Muscle of leg (tissue), 11 donors: ENCODE data around the gene MBNL2. TPM values are rescaled to one million over a fixed set of nuclear protein-coding genes. Genes with fewer than 3 reads are reported as not detected.
"Not testable (repeated sequence)": the region's sequence is repeated elsewhere in the genome, so short reads cannot be mapped to it uniquely, and the experiment has no call there.

ENCODE experiments used
- DNase-seq: peaks from one replicate; pipeline ENCODE4 v3.0.0; 2013
- H3K27ac ChIP-seq: one replicate; pipeline ENCODE4 v1.5.1; 2013; ENCODE audit warnings: mild to moderate bottlenecking, low read length, control low read depth
- H3K27me3 ChIP-seq: one replicate; pipeline ENCODE4 v1.6.1; 2013; ENCODE audit warnings: low read length; ENCODE audit not compliant: control insufficient read depth, insufficient read depth
- H3K36me3 ChIP-seq: one replicate; pipeline ENCODE4 v1.6.1; 2013; ENCODE audit warnings: low read length; ENCODE audit not compliant: control insufficient read depth, insufficient read depth
- H3K4me1 ChIP-seq: one replicate; pipeline ENCODE4 v1.6.1; 2013; ENCODE audit warnings: low read length; ENCODE audit not compliant: control insufficient read depth, insufficient read depth
- H3K4me3 ChIP-seq: one replicate; pipeline ENCODE4 v1.5.1; 2013; ENCODE audit warnings: low read length, control low read depth
- H3K9me3 ChIP-seq: replicated peaks from 2 replicates; pipeline ENCODE4 v1.6.1; 2013; ENCODE audit warnings: low read depth, low read length; ENCODE audit not compliant: control insufficient read depth
- WGBS: methylation state at CpG from one replicate; pipeline ENCODE4 v1.1.5; 2013; ENCODE audit warnings: missing lambda C conversion rate; ENCODE audit not compliant: insufficient coverage; 5-methylcytosine and 5-hydroxymethylcytosine counted together
- polyA plus RNA-seq, 8 donors: library from polyadenylated mRNA; unstranded; fragments of 120-200 nt; gene quantifications; one replicate each; pipeline versions ENCODE4 v1.2.1 to v1.2.3, GENCODE V29; 2013; ENCODE audit warnings: inconsistent platforms in 1 of 8, low replicate concordance in 1 of 8; ENCODE audit not compliant: insufficient read length in 8 of 8, insufficient read depth in 1 of 8
- total RNA-seq: library from RNA; stranded (reverse); fragments of 120-200 nt; gene quantifications from one replicate; pipeline ENCODE4 v1.2.4, GENCODE V29; 2013

Gene MBNL2
- total and polyA plus RNA-seq, 9 donors = 20.1 to 37.0 (median 26.8) TPM

DNA sequence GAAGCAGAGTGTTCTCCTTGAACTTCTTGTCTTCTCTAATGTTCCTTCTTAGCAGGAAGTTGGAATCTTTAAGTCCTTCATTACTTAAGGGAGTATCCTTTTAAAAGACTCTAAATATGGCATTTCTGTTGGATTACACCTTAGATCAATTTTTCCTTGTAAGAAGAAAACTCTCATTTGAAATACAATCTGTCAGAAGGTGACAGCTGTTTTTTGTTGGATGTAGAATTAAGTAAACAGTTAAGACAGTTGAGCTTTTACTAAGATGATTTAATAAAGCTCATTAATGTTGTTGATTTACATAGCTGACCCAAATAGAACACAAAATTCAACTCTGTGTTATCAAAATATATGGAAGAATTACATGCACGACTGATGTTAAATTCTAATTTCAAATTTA lies 16.7 kb upstream of the MBNL2 start:
- H3K36me3 ChIP-seq = no peaks in the 10 kb centered on the region
- no peaks in the 10 kb centered on the region for H3K27me3 ChIP-seq
- H3K27ac ChIP-seq = no peak overlapping the region
- H3K4me3 ChIP-seq = no peak overlapping the region
- no peak for DNase-seq
- no CpG with 5 or more reads among the region's 1 CpG for WGBS
- H3K4me1 ChIP-seq = no peaks in the 10 kb centered on the region
- no peaks in the 10 kb centered on the region for H3K9me3 ChIP-seq

DNA sequence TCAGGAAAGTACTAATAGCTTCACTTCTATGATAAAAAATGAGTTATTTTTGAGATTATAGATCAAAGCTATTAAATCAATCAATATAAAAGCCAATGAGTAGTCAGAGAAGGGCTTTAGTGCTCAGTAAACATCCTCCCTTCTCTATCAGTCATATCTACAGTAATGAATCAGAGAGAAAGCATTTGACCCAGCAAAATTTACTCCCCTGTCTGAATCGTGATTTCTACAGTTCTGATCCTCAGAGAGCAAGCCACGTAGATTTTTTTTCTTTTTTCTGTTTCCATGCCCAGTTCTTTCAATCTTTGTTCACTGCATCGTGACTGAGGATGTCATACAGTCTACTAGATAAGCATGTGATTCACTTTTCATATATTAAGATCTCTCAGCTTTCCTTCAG lies 16.2 kb upstream of the MBNL2 start:
- Histone ChIP-seq H3K36me3 (no peaks in the 10 kb centered on the region), H3K27ac (no peak overlapping the region), H3K9me3 (no peaks in the 10 kb centered on the region), H3K27me3 (no peaks in the 10 kb centered on the region), H3K4me3 (no peak overlapping the region), H3K4me1 (no peaks in the 10 kb centered on the region)
- DNase-seq = no peak
- no CpG with 5 or more reads among the region's 3 CpGs for WGBS

DNA sequence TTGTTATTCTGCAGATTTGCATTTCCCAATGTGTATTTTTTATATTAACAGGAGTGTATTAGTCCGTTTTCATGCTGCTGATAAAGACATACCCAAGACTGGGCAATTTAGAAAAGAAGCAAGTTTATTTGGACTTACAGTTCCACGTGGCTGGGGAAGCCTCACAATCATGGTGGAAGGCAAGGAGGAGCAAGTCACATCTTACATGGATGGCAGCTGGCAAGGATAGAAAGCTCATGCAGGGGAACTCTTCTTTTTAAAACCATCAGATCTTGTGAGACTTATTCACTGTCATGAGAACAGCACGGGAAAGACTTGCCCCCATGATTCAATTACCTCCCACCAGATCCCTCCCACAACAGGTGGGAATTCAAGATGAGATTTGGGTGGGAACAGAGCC lies 14.9 kb upstream of the MBNL2 start:
- H3K27me3 ChIP-seq, H3K36me3 ChIP-seq, H3K27ac ChIP-seq, H3K4me1 ChIP-seq, H3K4me3 ChIP-seq, H3K9me3 ChIP-seq, DNase-seq: not testable (repeated sequence)
- WGBS = 89% methylated on average over 2 of the region's 3 CpGs

DNA sequence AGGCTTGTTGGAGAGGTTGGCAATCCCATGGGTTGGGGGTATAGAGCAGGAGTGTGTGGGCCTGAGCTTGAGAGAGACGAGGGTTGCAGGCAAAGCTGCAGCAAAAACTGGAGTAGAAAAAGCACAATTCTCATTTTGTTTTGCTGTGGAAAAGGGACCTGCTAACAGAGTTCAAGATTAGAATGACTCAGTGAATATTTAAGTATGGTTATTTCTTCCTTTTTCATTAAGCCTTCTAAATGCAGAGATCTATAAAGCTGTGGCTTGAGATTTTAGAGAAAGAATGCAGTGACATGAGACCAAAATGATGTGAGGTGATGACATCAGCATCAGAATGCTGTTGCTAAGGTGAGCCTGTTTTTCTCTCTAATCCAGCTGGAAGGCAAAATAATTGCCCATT lies 10.8 kb upstream of the MBNL2 start:
- Histone ChIP-seq H3K27me3 (no peaks in the 10 kb centered on the region), H3K27ac (no peak overlapping the region), H3K4me1 (no peaks in the 10 kb centered on the region), H3K36me3 (no peaks in the 10 kb centered on the region), H3K9me3 (no peaks in the 10 kb centered on the region), H3K4me3 (no peak overlapping the region)
- DNase-seq = no peak
- WGBS = no CpG with 5 or more reads among the region's 1 CpG

DNA sequence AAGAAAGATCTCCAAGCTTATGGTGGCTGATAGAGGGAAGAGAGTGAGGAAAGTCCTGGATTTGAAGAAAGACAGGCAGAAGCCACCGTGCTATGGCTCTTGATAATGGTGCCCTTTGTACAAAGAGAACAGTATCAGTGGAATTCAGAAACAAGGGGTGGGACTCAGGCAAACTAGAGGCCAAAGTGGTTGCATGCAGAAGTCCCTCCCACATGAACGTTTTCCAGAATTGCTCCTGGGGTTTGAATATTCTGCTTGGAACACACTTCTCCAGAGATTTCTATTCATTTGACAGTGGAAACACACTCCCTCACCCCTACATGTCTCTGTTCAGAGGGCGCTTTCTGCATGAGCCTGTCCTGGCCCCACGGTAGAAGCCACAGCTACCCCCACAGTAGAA lies 10.1 kb upstream of the MBNL2 start:
- H3K4me3 ChIP-seq = no peak overlapping the region
- no peaks in the 10 kb centered on the region for H3K4me1 ChIP-seq
- no peaks in the 10 kb centered on the region for H3K27me3 ChIP-seq
- no peak overlapping the region for H3K27ac ChIP-seq
- H3K9me3 ChIP-seq = no peaks in the 10 kb centered on the region
- WGBS = 78% methylated on average over 4 of the region's 4 CpGs
- H3K36me3 ChIP-seq = no peaks in the 10 kb centered on the region
- DNase-seq = no peak

DNA sequence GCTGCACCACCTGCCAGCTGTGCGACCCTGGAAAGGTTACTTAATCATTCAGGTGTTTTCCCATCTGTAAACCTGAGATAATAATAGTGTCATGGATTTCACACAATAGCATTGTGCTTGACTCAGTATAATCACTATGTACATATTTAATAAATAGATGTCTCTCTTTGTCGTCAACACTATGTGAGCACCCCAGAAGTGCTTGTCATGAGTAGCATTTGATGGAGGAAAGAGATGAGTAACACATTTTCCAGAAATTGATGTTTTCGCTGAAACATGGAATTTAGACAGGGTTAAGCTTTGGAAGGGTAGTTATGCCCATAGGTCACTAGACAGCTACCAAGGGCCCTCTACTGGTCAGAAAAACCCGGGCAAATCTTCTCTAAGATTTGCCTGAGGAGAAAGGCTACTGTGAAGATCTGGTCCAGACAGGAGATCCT lies 9.5 kb upstream of the MBNL2 start:
- Histone ChIP-seq H3K4me1 (no peaks in the 10 kb centered on the region), H3K9me3 (no peaks in the 10 kb centered on the region), H3K27ac (no peak overlapping the region), H3K36me3 (no peaks in the 10 kb centered on the region), H3K27me3 (no peaks in the 10 kb centered on the region), H3K4me3 (no peak overlapping the region)
- 50% methylated on average over 2 of the region's 4 CpGs for whole genome bisulfite sequencing
- no peak for DNase-seq

DNA sequence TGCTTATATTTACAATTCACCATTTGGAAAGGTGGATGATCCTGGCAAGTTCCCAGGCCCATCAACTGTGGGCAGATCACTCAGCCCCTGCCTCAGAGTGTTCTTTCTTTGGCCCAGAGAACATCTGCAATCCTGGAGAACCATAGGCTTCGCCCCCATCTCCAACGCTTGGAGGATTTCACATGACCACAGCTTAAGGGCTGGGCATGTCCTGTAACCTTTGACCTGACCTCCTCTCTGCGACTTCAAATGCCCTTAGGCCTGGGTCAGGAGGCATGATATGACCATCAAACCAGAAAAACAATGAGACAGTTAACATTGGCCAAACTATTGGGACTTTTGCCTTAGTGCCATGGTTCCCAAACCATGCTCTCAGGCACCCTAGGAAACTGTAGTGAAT lies 7.2 kb upstream of the MBNL2 start:
- H3K27me3 ChIP-seq = no peaks in the 10 kb centered on the region
- no peak overlapping the region for H3K27ac ChIP-seq
- no peaks in the 10 kb centered on the region for H3K4me1 ChIP-seq
- no peak overlapping the region for H3K4me3 ChIP-seq
- H3K9me3 ChIP-seq = no peaks in the 10 kb centered on the region
- 87% methylated on average over 3 of the region's 3 CpGs for WGBS
- DNase-seq = no peak
- H3K36me3 ChIP-seq = no peaks in the 10 kb centered on the region

DNA sequence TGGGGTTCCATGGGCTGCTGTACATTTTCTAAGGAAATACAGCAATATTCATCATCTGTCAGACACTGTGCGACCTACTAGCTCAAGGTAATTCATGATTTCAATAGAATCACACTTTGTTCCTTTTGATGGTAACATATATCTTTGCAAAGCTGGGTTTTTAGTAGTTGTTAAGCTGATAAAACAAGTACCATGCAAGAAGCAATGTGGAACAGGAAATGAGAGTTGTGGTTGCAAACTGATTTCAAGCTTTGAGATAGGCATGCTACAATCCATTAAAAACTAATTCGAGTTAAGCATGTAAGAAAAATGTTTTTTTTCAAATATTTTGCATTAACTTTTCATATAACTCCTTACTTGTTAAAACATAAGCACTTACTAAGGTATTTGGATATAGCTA lies 6.8 kb upstream of the MBNL2 start:
- Histone ChIP-seq H3K4me3 (no peak overlapping the region), H3K36me3 (no peaks in the 10 kb centered on the region), H3K27me3 (no peaks in the 10 kb centered on the region), H3K9me3 (no peaks in the 10 kb centered on the region), H3K27ac (no peak overlapping the region), H3K4me1 (no peaks in the 10 kb centered on the region)
- no CpG with 5 or more reads among the region's 2 CpGs for WGBS
- DNase-seq = no peak

DNA sequence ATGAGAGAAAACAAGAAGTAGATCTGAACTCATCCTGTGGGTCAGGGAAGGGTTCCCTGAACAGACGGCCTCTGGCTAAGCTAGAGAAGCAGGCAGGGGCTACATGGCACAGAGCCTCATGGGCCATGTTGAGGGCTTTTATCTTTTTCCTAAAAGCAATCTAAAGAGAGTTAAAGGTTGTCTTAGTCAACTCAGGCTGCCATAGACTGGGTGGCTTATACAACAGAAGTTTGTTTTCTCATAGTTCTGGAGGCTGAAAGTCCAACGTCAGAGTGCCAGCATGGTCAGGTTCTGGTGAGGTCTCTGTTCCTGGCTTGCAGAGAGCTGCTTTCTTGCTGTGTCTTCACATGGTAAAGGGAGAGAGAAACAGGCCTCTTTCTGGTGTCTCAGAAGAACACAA lies 2.9 kb upstream of the MBNL2 start:
- WGBS = 69% methylated on average over 2 of the region's 2 CpGs
- DNase-seq = no peak
- H3K9me3 ChIP-seq = no peaks in the 10 kb centered on the region
- H3K36me3 ChIP-seq = no peaks in the 10 kb centered on the region
- no peak overlapping the region for H3K4me3 ChIP-seq
- H3K27ac ChIP-seq = no peak overlapping the region
- no peaks in the 10 kb centered on the region for H3K27me3 ChIP-seq
- peaks cover 8% of the 10 kb centered on the region for H3K4me1 ChIP-seq

DNA sequence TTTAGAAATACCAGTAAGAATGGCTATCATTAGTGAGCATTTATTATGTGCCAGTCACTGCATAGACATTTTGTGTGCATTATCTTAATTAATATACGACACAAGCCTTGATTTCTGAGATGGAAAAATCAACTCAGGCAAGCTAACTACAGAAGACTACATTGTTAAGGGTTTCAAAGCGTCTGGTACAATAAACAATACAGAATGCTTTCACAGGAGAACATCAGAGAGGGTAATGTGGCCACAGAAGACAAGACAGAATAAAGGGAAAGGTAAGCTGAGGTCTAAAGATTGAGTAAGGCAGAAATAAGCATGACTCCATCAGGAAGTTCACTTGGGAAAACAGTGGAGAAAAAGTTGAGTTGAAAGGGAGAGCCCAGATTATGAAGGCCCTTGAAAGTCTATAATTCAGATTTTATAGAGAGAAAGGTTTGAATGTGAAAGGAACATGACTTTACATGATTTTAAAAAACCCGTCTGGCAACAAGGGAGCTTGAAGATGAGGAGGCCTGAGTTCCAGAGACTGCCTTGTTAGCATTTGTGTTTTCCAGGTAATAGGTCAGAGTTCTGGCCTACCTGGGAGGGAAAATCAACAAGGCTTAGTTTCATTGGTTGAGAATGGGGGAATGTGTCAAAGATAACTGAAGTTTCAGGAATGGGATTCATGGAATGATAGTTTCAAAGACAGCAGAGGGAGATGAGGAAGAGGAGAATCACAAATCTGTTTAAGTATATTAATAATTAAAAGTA lies 1.8 kb upstream of the MBNL2 start:
- no peaks in the 10 kb centered on the region for H3K36me3 ChIP-seq
- peaks cover 8% of the 10 kb centered on the region for H3K4me1 ChIP-seq
- no peak for DNase-seq
- no peak overlapping the region for H3K27ac ChIP-seq
- H3K9me3 ChIP-seq = no peaks in the 10 kb centered on the region
- H3K4me3 ChIP-seq = no peak overlapping the region
- WGBS = 0% methylated on average over 1 of the region's 3 CpGs
- no peaks in the 10 kb centered on the region for H3K27me3 ChIP-seq

DNA sequence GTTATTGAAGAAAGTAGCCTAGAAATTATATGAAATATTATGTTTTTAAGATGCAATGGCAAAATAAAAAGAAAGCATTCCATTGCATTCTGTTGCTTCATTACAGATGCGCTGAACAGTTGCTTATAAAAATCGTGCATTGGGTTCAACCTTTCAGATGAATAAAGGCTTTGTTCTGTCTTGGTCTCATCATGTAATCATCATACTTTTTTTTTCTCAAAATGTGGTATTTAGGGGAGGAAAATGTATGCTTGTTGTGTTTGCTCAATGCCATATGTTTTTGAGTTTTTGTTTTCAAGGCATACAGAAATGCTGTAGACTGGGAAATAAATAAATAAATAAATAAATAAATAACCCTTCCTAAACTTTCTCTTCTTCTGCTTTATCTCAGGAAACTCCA lies 1.1 kb upstream of the MBNL2 start:
- no peaks in the 10 kb centered on the region for H3K36me3 ChIP-seq
- no peak overlapping the region for H3K4me3 ChIP-seq
- peaks cover 14% of the 10 kb centered on the region for H3K4me1 ChIP-seq
- no peak for DNase-seq
- H3K27ac ChIP-seq = no peak overlapping the region
- H3K9me3 ChIP-seq = no peaks in the 10 kb centered on the region
- no CpG with 5 or more reads among the region's 2 CpGs for WGBS
- no peaks in the 10 kb centered on the region for H3K27me3 ChIP-seq
